Measurements from ENCODE around the gene SMAD6. TPM values are rescaled to one million over a fixed set of nuclear protein-coding genes. Genes with fewer than 3 reads are reported as not detected.
"Not testable (repeated sequence)": the region's sequence is repeated elsewhere in the genome, so short reads cannot be mapped to it uniquely, and the experiment has no call there.

The SMAD6 gene
- polyA plus RNA-seq, 1 donor = 25.4 TPM

GRCh38 chr15:66757521-66757920, 55.5 kb downstream of the SMAD6 start:
- DNase-seq = no peak

DNA sequence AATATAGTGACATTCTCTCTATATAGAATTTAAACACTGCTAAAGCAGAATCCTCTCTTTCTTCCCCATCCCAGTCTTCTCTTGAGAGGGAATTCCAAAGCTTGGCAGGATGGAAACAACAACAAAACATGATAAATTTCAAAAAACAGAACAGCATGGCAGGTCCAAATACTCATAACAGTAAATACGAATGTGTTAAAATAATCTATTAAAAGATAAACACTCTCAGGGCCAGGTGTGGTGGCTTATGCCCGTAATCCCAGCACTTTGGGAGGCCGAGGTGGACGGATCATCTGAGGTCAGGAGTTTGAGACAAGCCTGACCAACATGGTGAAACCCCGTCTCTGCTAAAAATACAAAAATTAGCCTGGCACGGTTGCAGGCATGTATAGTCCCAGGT, 56.2 kb downstream of the SMAD6 start:
- DNase-seq = not testable (repeated sequence)

- DNase-seq = no peak
Measured at GRCh38 chr15:66758844-66759243, 56.8 kb downstream of the SMAD6 start.

DNA sequence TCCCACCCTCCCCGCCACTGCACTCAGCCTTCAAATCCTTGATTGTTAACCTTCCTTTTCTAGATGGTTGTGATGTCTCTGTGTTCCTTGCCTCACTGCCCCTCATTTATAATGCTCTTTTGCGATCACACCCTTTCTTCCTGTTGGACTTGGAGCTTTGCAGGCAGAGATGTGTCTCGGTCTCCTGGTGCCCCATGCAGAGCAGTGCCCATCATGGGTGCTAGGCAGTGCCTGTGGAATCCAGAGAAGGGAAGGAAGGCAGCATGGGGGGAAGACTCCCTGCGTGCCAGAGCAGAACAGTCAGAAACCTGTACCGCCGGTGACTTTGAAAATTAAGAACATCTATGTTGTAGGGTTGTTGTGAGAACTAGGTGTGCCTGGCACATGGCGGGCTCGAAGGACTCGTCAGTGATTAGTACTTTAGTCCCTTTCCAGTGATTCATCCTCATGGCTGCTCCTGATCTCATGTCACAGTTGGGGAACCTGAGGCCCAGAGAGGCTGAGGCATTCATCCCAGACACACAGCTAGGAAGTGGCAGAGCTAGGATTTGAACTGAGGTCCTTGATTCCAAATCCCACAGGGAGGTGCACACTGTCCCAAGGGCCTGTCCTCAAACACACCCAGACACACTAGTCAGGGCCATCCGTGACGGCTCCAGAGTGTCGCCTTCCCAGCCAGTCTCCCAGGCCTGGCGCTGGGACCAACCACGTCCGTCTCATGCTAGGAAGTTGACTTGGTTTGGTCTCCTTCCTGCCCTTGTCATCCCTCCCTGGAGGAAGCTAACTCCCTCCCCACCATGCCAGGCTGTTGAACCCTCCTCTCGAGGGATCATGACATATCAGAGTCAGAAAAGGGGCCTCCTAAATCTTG, 58.3 kb downstream of the SMAD6 start:
- no peak for DNase-seq

GRCh38 chr15:66760968-66761725, 59.1 kb downstream of the SMAD6 start:
- DNase-seq = no peak

DNA sequence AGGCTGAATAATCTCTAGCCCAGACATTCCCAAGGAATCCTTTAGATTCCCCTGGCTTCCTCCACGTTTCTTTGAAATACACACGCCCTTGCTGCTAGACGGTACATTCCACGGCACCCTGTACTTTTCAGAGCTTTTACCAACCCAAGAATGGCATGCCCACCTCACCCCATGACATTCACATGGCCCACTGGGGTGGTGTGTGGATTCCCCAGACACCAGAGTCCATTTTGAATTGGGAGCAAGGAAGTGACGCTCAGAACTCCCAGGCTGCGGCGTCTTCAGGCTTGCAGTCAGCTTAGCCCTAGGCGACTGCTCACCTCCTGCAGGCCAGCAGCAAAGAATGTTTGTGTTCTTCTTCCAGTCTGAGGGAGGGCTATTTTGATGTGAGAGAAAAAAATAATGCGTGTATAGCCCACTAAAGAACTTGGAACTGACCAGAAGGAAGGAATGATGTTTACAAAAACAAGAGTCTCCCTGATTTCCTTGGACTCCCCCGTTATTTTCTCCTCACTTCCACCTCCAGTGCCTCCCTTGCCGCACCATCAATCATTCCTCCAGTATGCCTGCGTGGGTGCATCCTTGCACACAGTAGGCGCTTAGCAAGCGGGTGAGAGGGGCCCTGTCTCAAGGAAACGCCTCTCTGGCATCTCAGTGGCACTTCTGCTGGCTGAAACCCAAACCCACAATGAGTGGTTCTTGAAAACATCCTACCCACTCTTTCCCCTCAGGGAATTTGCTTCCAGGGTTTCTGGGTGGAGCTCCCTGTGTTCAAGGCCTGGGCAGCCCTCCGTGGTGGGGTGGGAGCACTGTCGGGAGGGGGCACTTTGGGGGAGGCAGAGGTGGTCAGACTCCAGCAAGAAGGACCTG, 59.9 kb downstream of the SMAD6 start:
- DNase-seq = no peak

DNA sequence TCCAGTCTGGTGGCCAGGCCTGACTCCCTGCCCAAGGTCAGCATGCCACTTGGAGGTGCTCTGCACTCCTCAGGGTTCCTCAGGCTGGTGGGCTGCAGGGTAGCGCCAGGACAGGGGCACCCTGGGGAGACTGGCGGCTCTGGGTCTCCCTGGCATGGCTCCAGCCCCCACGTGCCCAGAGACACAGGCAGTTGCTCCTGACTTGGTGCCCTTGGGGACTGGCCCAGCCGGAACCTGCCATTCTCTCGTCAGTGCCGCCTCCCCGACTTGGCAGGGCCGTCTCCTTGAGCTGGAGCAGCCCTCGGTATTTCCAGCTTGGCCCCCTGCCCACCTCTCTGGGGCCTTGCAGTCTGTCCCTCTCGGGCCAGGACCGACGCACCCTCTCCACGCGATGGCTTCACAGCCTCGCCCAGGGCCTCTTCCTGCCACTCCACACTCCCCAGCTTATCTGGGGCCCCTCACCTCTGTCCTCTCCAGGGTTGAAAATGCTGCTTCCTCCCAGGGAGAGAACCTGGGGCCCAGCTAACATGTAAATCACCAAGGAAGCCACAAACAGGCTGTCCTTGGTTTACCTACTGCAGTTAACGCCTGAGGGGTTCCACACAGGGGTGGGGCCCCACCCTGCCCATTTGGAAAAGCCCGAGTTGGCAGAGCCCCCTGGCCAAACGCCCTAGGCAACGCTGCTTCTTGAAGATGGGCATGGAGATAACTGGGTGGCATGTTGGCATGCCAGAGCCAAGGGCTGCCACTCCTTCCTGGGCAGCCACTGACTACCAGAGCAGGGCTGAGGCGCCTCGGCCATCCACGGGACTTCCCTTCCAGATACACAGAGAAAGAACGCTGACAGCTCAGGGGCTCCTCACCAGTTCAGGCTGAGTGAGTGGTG, 61.4 kb downstream of the SMAD6 start:
- no peak for DNase-seq

- DNase-seq = no peak
Measured at GRCh38 chr15:66764072-66764786, 62.2 kb downstream of the SMAD6 start.

- peak; percentile 93 for DNase-seq
Measured at GRCh38 chr15:66765478-66766281, 63.6 kb downstream of the SMAD6 start.

DNA sequence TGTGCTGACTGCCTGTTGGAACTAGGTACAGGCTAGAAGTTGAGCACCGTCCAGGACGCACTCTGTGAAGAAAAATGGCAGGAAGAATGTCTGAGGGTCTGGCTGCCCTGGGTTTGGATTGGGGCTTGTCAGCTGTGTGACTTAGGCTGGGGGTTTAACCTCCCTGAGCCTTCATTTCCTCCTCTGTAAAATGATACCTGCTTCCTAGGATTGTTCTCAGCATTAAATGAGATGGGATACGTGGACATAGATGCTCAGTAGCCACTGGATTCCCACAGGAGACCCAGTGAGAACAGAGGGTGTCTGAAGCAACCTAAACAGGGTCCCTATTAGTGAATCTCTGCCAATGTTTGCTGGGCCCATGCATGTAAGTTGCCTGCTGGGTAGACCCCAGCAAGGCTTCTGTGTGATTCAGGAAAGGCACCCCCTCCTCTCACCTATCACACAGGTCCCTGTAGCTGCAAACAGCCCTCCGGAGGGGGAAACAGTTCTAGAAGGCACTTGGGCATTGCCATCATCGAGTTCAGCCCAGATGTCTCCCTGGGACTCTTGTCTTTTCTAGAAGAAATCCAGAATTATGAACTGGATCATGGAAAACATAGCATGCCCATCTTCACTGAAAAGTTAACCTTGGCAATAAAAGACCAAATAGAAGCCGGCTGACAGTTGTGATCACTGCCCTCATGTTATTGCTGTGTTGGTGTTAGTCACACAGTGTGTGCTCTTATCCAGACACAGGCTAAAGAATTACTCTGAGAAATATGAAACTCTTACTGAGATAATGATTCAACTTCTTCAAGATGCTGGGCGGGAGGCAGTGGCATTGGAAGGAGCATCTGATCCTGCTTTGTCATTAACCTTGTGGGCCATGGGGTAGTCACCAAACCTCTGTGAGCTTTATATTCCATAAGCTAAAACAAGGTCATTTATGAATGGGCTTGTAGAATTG, 64.5 kb downstream of the SMAD6 start:
- DNase-seq = no peak

GRCh38 chr15:66767240-66767659, 65.2 kb downstream of the SMAD6 start:
- no peak for DNase-seq

GRCh38 chr15:66768987-66769386, 67.0 kb downstream of the SMAD6 start:
- DNase-seq = no peak

- no peak for DNase-seq
Measured at GRCh38 chr15:66770518-66771350, 68.7 kb downstream of the SMAD6 start.

- DNase-seq = no peak
Measured at GRCh38 chr15:66771351-66771650, 69.3 kb downstream of the SMAD6 start.

DNA sequence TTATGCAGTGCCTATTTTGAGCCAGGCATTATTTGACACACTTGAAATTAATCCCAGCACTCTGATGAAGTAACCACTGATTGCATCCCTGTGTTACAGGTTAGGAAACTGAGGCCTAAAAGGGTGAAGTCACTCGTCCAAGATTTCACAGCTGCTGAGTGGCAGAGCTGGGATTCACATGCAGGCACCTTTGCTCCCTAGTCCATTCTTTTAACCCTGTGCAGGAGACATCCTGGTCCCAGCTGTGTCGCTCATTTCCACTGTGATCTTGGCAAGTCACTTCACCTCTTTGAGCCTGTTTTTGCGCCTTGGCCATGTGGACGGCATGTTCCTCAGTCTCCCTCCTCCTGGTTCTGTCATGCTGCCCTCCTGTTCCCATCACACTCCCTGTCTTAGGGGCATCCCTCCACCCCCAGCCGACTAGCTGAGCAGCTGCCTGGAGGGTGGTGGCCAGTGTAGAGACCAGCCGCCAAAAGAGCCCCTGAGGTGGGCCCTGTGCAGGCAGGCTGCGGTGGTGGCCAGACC, 70.6 kb downstream of the SMAD6 start:
- no peak for DNase-seq

- DNase-seq = peak; percentile 85
Measured at GRCh38 chr15:66773129-66773873, 71.3 kb downstream of the SMAD6 start.

Measured in left kidney (tissue), 2 donors.